ENCODE results near the gene NFS1.
"Not testable (repeated sequence)": the region's sequence is repeated elsewhere in the genome, so short reads cannot be mapped to it uniquely, and the experiment has no call there.

DNA sequence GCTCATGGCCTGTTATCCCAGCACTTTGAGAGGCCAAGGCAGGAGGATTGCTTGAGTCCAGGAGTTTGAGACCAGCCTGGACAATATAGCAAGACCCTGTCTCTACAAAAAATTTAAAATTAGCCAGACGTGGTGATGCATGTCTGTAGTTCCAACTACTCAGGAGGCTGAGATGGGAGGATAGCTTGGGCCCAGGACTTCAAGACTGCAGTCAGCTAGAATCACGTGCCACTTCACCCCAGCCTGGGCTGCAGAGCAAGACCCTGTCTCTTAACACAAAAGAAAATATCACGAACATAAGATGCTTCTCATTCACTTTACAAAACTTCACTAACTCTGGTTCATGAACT, 45.3 kb upstream of the NFS1 start:
- not testable (repeated sequence) for TF ChIP-seq EZH2 (IDR thresholded peaks at IDR 0.05; ENCODE audit: borderline replicate concordance, insufficient read depth, low read depth, low read length, poor library complexity, severe bottlenecking)
- TF ChIP-seq, protein P1, sequence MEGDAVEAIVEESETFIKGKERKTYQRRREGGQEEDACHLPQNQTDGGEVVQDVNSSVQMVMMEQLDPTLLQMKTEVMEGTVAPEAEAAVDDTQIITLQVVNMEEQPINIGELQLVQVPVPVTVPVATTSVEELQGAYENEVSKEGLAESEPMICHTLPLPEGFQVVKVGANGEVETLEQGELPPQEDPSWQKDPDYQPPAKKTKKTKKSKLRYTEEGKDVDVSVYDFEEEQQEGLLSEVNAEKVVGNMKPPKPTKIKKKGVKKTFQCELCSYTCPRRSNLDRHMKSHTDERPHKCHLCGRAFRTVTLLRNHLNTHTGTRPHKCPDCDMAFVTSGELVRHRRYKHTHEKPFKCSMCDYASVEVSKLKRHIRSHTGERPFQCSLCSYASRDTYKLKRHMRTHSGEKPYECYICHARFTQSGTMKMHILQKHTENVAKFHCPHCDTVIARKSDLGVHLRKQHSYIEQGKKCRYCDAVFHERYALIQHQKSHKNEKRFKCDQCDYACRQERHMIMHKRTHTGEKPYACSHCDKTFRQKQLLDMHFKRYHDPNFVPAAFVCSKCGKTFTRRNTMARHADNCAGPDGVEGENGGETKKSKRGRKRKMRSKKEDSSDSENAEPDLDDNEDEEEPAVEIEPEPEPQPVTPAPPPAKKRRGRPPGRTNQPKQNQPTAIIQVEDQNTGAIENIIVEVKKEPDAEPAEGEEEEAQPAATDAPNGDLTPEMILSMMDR (IDR thresholded peaks at IDR 0.05), result not testable (repeated sequence)
